MM.1S (cell line): ENCODE measurements around the gene ITIH4.

Experiments
- DNase-seq: peaks from one replicate; pipeline ENCODE4 v3.0.0-alpha.2; 2015
- H2AFZ ChIP-seq: fragments of 300-600 bp; sonication (generic); 2 replicates; pipeline ENCODE4 v1.6.0; 2016; ENCODE audit warnings: antibody characterized with exemption, low read length
- H3F3A ChIP-seq: fragments of 300-600 bp; sonication (generic); 2 replicates; pipeline ENCODE4 v1.6.1; 2016; ENCODE audit warnings: mild to moderate bottlenecking, antibody characterized with exemption, low read length, moderate library complexity, mixed read lengths; ENCODE audit not compliant: insufficient read depth
- H3K27ac ChIP-seq: fragments of 300-600 bp; sonication (generic); 2 replicates; pipeline ENCODE4 v1.5.1; 2016; ENCODE audit warnings: mild to moderate bottlenecking, low read length
- H3K27me3 ChIP-seq: fragments of 300-600 bp; sonication (generic); replicated peaks from 2 replicates; pipeline ENCODE4 v1.6.0; 2016; ENCODE audit warnings: low read length; ENCODE audit not compliant: insufficient read depth
- H3K36me3 ChIP-seq: fragments of 300-600 bp; sonication (generic); replicated peaks from 2 replicates; pipeline ENCODE4 v1.6.1; 2016; ENCODE audit warnings: mild to moderate bottlenecking, low read length, mixed read lengths; ENCODE audit not compliant: insufficient read depth
- H3K4me1 ChIP-seq: fragments of 300-600 bp; sonication (generic); 2 replicates; pipeline ENCODE4 v1.6.1; 2016; ENCODE audit warnings: low read length, mixed read lengths
- H3K4me2 ChIP-seq: fragments of 300-600 bp; sonication (generic); 2 replicates; pipeline ENCODE4 v1.6.0; 2016; ENCODE audit warnings: low read depth, low read length
- H3K4me3 ChIP-seq: fragments of 300-600 bp; sonication (generic); 2 replicates; pipeline ENCODE4 v1.5.1; 2016; ENCODE audit warnings: low read length, mixed read lengths
- H3K79me2 ChIP-seq: fragments of 300-600 bp; sonication (generic); 2 replicates; pipeline ENCODE4 v1.6.1; 2016; ENCODE audit warnings: mixed run types, low read length, mixed read lengths
- H3K9ac ChIP-seq: fragments of 300-600 bp; sonication (generic); 2 replicates; pipeline ENCODE4 v1.6.1; 2016; ENCODE audit warnings: low read length, mixed read lengths
- H3K9me2 ChIP-seq: fragments of 300-600 bp; sonication (generic); replicated peaks from 2 replicates; pipeline ENCODE4 v1.6.1; 2016; ENCODE audit warnings: mild to moderate bottlenecking, low read length, mixed read lengths; ENCODE audit not compliant: insufficient read depth
- H3K9me3 ChIP-seq: fragments of 300-600 bp; sonication (generic); replicated peaks from 2 replicates; pipeline ENCODE4 v1.6.1; 2016; ENCODE audit warnings: mild to moderate bottlenecking, low read length, mixed read lengths; ENCODE audit not compliant: insufficient read depth
- H4K20me1 ChIP-seq: fragments of 300-600 bp; sonication (generic); 2 replicates; pipeline ENCODE4 v1.6.1; 2016; ENCODE audit warnings: mild to moderate bottlenecking, low read length, moderate library complexity, mixed read lengths; ENCODE audit not compliant: insufficient read depth
- CTCF ChIP-seq: fragments of 300-600 bp; sonication (generic); IDR thresholded peaks from 2 replicates; pipeline ENCODE4 v1.5.1; 2016; ENCODE audit warnings: antibody characterized with exemption, low read length, mixed read lengths
- EZH2 ChIP-seq: fragments of 300-600 bp; sonication (generic); optimal IDR thresholded peaks from 2 replicates; pipeline ENCODE3; 2017; ENCODE audit warnings: low read depth, mild to moderate bottlenecking, antibody characterized with exemption, low read length, mixed read lengths
- EZH2phosphoT487 ChIP-seq: fragments of 300-600 bp; sonication (generic); IDR thresholded peaks from 2 replicates; pipeline ENCODE4 v1.6.1; 2018; ENCODE audit warnings: antibody characterized with exemption, low read length

ITIH4 gene

DNA sequence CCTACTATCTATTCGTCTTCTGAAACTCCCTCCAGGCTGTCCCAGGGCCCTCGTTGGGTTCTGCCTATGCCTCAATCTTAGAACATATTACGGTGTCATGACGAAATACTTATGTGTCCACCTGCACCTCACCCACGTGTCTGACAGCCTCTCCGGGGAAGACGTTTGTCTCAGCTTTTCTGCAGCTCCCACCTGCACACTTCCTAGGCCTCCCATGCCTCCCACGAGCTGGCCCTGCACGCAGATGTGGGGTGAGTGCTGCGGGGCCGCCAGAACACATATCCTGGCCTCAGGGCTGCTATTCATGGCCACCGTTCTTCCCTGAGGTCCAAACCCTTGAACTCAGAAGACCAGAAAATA lies 11.5 kb upstream of the ITIH4 start:
- H3K4me2 ChIP-seq: no peak overlapping the region

GRCh38 chr3:52841211-52841980 lies 10.9 kb upstream of the ITIH4 start:
- H4K20me1 ChIP-seq: no peaks in the 10 kb centered on the region
- no peak overlapping the region for H3K27ac ChIP-seq
- H2AFZ ChIP-seq: no peak overlapping the region
- H3F3A ChIP-seq: 0 out of 2 replicates have a peak, but pooled peaks cover 5% of the 10 kb centered on the region
- H3K9me3 ChIP-seq: no peaks in the 10 kb centered on the region
- H3K9ac ChIP-seq: no peak overlapping the region
- no peak for TF ChIP-seq CTCF
- no peaks in the 10 kb centered on the region for H3K36me3 ChIP-seq
- H3K27me3 ChIP-seq: no peaks in the 10 kb centered on the region
- no peak overlapping the region for H3K4me3 ChIP-seq
- H3K4me2 ChIP-seq: no peak overlapping the region
- peaks cover 6% of the 10 kb centered on the region for H3K4me1 ChIP-seq
- DNase-seq: no peak
- H3K79me2 ChIP-seq: no peaks in the 10 kb centered on the region
- no peaks in the 10 kb centered on the region for H3K9me2 ChIP-seq

More for the DNA sequence above, 11.5 kb upstream of the ITIH4 start:
- H3K4me1 ChIP-seq: peaks cover 11% of the 10 kb centered on the region
- TF ChIP-seq EZH2: no peak
- no peak for TF ChIP-seq EZH2phosphoT487
- TF ChIP-seq CTCF: no peak
- no peaks in the 10 kb centered on the region for H3K79me2 ChIP-seq
- DNase-seq: no peak
- H4K20me1 ChIP-seq: no peaks in the 10 kb centered on the region
- 0 out of 2 replicates have a peak, but pooled peaks cover 5% of the 10 kb centered on the region for H3F3A ChIP-seq
- no peak overlapping the region for H2AFZ ChIP-seq
- H3K36me3 ChIP-seq: no peaks in the 10 kb centered on the region
- H3K27me3 ChIP-seq: no peaks in the 10 kb centered on the region
- H3K9me3 ChIP-seq: no peaks in the 10 kb centered on the region
- no peak overlapping the region for H3K4me3 ChIP-seq
- no peak overlapping the region for H3K27ac ChIP-seq
- H3K9ac ChIP-seq: no peak overlapping the region
- no peaks in the 10 kb centered on the region for H3K9me2 ChIP-seq

GRCh38 chr3:52839892-52840545 lies 9.5 kb upstream of the ITIH4 start:
- Histone ChIP-seq H3K4me1 (no peaks in the 10 kb centered on the region), H3K79me2 (no peaks in the 10 kb centered on the region), H3K36me3 (no peaks in the 10 kb centered on the region), H3K27ac (no peak overlapping the region), H2AFZ (no peak overlapping the region), H3K4me3 (no peak overlapping the region), H3K4me2 (no peak overlapping the region), H3K9me3 (no peaks in the 10 kb centered on the region), H3K27me3 (no peaks in the 10 kb centered on the region), H3K9ac (no peak overlapping the region), H4K20me1 (no peaks in the 10 kb centered on the region), H3K9me2 (no peaks in the 10 kb centered on the region), H3F3A (no peaks in the 10 kb centered on the region)
- TF ChIP-seq EZH2phosphoT487 (no peak), CTCF (no peak), EZH2 (no peak)
- DNase-seq: no peak
